IMR-90 (cell line): ENCODE results near the gene FLVCR2. TPM values are rescaled to one million over a fixed set of nuclear protein-coding genes. Genes with fewer than 3 reads are reported as not detected.

Source experiments
- ATAC-seq: fragments of 200-7000 bp; cut with Tn5 transposase; 2 replicates; pipeline ENCODE4 v1.9.1; 2020; ENCODE audit warnings: low read depth, mild to moderate bottlenecking, moderate library complexity
- BruUV-seq: library from RNA; stranded (reverse); fragments of 400-500 nt; replicated peaks from 2 replicates; lab custom pipeline; 2021; lab: Mats Ljungman, UMichigan
- CTCF ChIA-PET: fragments of 300-600 bp; formaldehyde crosslinking; extraction: SDS; loops from one replicate; lab custom pipeline; 2021; ENCODE audit warnings: antibody characterized with exemption; lab: Yijun Ruan, JAX
- POLR2A ChIA-PET: fragments of 300-600 bp; sonication (Branson Sonifier 250); formaldehyde crosslinking; loops from one replicate; lab custom pipeline; 2022; ENCODE audit warnings: antibody characterized with exemption; ENCODE audit not compliant: unreplicated experiment; lab: Charles Lee
- DNase-seq: peaks from one replicate; pipeline ENCODE4 v3.0.0; 2013
- H2AFZ ChIP-seq: replicated peaks from 2 replicates; pipeline ENCODE3; 2013; ENCODE audit warnings: low read length, mild to moderate bottlenecking; ENCODE audit not compliant: poor library complexity
- H2AK5ac ChIP-seq: 2 replicates; pipeline ENCODE4 v1.6.1; 2013; ENCODE audit warnings: low read depth, low read length, inconsistent platforms
- H2AK9ac ChIP-seq: replicated peaks from 2 replicates; pipeline ENCODE3; 2013; ENCODE audit warnings: mild to moderate bottlenecking, low read depth, low read length, moderate library complexity; ENCODE audit not compliant: poor library complexity
- H2BK120ac ChIP-seq: 2 replicates; pipeline ENCODE4 v1.6.1; 2013; ENCODE audit warnings: low read depth, low read length, inconsistent platforms
- H2BK15ac ChIP-seq: 3 replicates; pipeline ENCODE4 v1.6.1; 2013; ENCODE audit warnings: low read depth, low read length, inconsistent platforms
- H2BK20ac ChIP-seq: 2 replicates; pipeline ENCODE4 v1.6.1; 2013; ENCODE audit warnings: low read depth, mild to moderate bottlenecking, inconsistent platforms, low read length, moderate library complexity
- H2BK5ac ChIP-seq: 2 replicates; pipeline ENCODE4 v1.6.1; 2013; ENCODE audit warnings: mild to moderate bottlenecking, low read depth, low read length, inconsistent platforms; ENCODE audit not compliant: poor library complexity, severe bottlenecking
- H3K14ac ChIP-seq: replicated peaks from 2 replicates; pipeline ENCODE4 v1.6.1; 2013; ENCODE audit warnings: low read depth, low read length, inconsistent platforms
- H3K18ac ChIP-seq: 2 replicates; pipeline ENCODE4 v1.6.1; 2013; ENCODE audit warnings: low read depth, low read length, control low read depth
- H3K23ac ChIP-seq: 2 replicates; pipeline ENCODE4 v1.6.1; 2013; ENCODE audit warnings: low read depth, low read length, inconsistent platforms
- H3K27ac ChIP-seq: 2 replicates; pipeline ENCODE4 v1.5.1; 2013; ENCODE audit warnings: mild to moderate bottlenecking, control low read depth, low read length; ENCODE audit not compliant: insufficient read depth
- H3K27me3 ChIP-seq: 2 replicates; pipeline ENCODE4 v1.6.1; 2013; ENCODE audit warnings: low read length; ENCODE audit not compliant: control insufficient read depth, insufficient read depth
- H3K36me3 ChIP-seq: 2 replicates; pipeline ENCODE4 v1.6.1; 2013; ENCODE audit warnings: low read length, mixed read lengths; ENCODE audit not compliant: control insufficient read depth, insufficient read depth
- H3K4ac ChIP-seq: 2 replicates; pipeline ENCODE4 v1.6.1; 2013; ENCODE audit warnings: low read depth, low read length, inconsistent platforms
- H3K4me1 ChIP-seq: 2 replicates; pipeline ENCODE4 v1.6.1; 2013; ENCODE audit warnings: low read length, mixed read lengths; ENCODE audit not compliant: control insufficient read depth, insufficient read depth
- H3K4me2 ChIP-seq: 2 replicates; pipeline ENCODE4 v1.6.1; 2013; ENCODE audit warnings: low read depth, mild to moderate bottlenecking, control low read depth, low read length, moderate library complexity
- H3K4me3 ChIP-seq: 2 replicates; pipeline ENCODE4 v1.5.1; 2013; ENCODE audit warnings: low read depth, mild to moderate bottlenecking, control low read depth, low read length, moderate library complexity; ENCODE audit not compliant: insufficient read depth
- H3K56ac ChIP-seq: 2 replicates; pipeline ENCODE4 v1.6.1; 2013; ENCODE audit warnings: low read length, inconsistent platforms; ENCODE audit not compliant: insufficient read depth; ENCODE audit errors: extremely low read depth
- H3K79me1 ChIP-seq, 2 experiments: 2 replicates each; pipeline ENCODE4 v1.6.1; 2013; ENCODE audit warnings: low read length in 2 of 2, inconsistent platforms in 1 of 2, low read depth in 1 of 2
- H3K9ac ChIP-seq: 2 replicates; pipeline ENCODE4 v1.6.1; 2013; ENCODE audit warnings: low read depth, low read length, control low read depth
- H3K9me1 ChIP-seq: 2 replicates; pipeline ENCODE4 v1.6.1; 2013; ENCODE audit warnings: low read length, inconsistent platforms; ENCODE audit not compliant: insufficient read depth
- H3K9me3 ChIP-seq: 2 replicates; pipeline ENCODE4 v1.6.1; 2013; ENCODE audit warnings: low read length; ENCODE audit not compliant: control insufficient read depth, insufficient read depth
- H4K20me1 ChIP-seq: 2 replicates; pipeline ENCODE4 v1.6.1; 2013; ENCODE audit warnings: low read length, inconsistent platforms; ENCODE audit not compliant: insufficient read depth
- H4K5ac ChIP-seq: 2 replicates; pipeline ENCODE4 v1.6.1; 2013; ENCODE audit warnings: mild to moderate bottlenecking, low read depth, low read length, control low read depth
- H4K8ac ChIP-seq, 2 experiments: 2 replicates each; pipeline ENCODE4 v1.6.1; 2013; ENCODE audit warnings: low read depth in 2 of 2, low read length in 2 of 2, control low read depth in 1 of 2, inconsistent platforms in 1 of 2
- H4K91ac ChIP-seq: 2 replicates; pipeline ENCODE4 v1.6.1; 2013; ENCODE audit warnings: low read depth, low read length, inconsistent platforms; ENCODE audit not compliant: insufficient read depth
- BHLHE40 ChIP-seq: fragments of 150-350 bp; IDR thresholded peaks from 2 replicates; pipeline ENCODE4 v1.6.1; 2016; ENCODE audit warnings: mild to moderate bottlenecking, low read depth, low read length
- CTCF ChIP-seq: conservative IDR thresholded peaks from 2 replicates; pipeline ENCODE4 v1.5.1; 2012; ENCODE audit warnings: mild to moderate bottlenecking, low read depth, low read length, improper control_type of control experiment
- ELK1 ChIP-seq: fragments of 150-350 bp; IDR thresholded peaks from 2 replicates; pipeline ENCODE4 v1.6.1; 2016; ENCODE audit warnings: low read depth, mild to moderate bottlenecking, low read length, moderate library complexity, borderline replicate concordance
- MAZ ChIP-seq: IDR thresholded peaks from 2 replicates; pipeline ENCODE4 v1.6.1; 2012; ENCODE audit warnings: low read depth, mild to moderate bottlenecking, low read length, improper control_type of control experiment, moderate library complexity, borderline replicate concordance
- NFE2L2 ChIP-seq: fragments of 150-350 bp; IDR thresholded peaks from 2 replicates; pipeline ENCODE4 v1.6.1; 2016; ENCODE audit warnings: low read depth, mild to moderate bottlenecking, low read length
- WGBS, 2 experiments: methylation state at CpG; one replicate each; pipeline versions ENCODE4 v1.1.5 to v1.1.7; 2013; ENCODE audit warnings: missing lambda C conversion rate in 2 of 2; ENCODE audit not compliant: insufficient read length in 1 of 2; ENCODE audit errors: extremely low coverage in 2 of 2; 5-methylcytosine and 5-hydroxymethylcytosine counted together
- dilution Hi-C: fragments of 300-500 bp; cut with HindIII; formaldehyde crosslinking; loops from one replicate; pipeline ENCODE4 v1.14.3; 2018; ENCODE audit warnings: low sequenced_read_pairs; ENCODE audit not compliant: unreplicated experiment
- in situ Hi-C: fragments of 300-500 bp; cut with MboI; formaldehyde crosslinking; loops from 3 replicates; pipeline ENCODE4 v1.14.3; 2019; ENCODE audit warnings: low sequenced_read_pairs, inconsistent platforms, mixed read lengths
- intact Hi-C: fragments of 100-400 bp; cut with micrococcal nuclease; formaldehyde crosslinking; loops from 2 replicates; pipeline ENCODE4 v1.10.0; 2022
- polyA plus RNA-seq, 3 experiments: library from polyadenylated mRNA; depleted of rRNA; stranded (reverse); fragments of >200 nt; gene quantifications; 2 replicates each; pipeline ENCODE4 v1.2.3, GENCODE V29; 2012; ENCODE audit warnings: low replicate concordance in 1 of 3
- total RNA-seq: library from RNA; depleted of rRNA; stranded (reverse); fragments of >200 nt; gene quantifications from 2 replicates; pipeline ENCODE4 v1.2.3, GENCODE V29; 2012

FLVCR2 gene
- total and polyA plus RNA-seq, 2 of the 4 experiments (the other 2 are of a cell fraction) = 0.94 to 1.4 TPM

GRCh38 chr14:75619548-75619947 lies 41.1 kb downstream of the FLVCR2 start:
- Histone ChIP-seq H2BK20ac (no peak overlapping the region), H2AK5ac (no peak overlapping the region), H4K8ac (no peak overlapping the region), H4K91ac (no peak overlapping the region), H3K4me1 (no peaks in the 10 kb centered on the region), H3K27me3 (peaks cover 13% of the 10 kb centered on the region), H3K4me3 (no peak overlapping the region), H2BK15ac (no peak overlapping the region), H3K14ac (no peak overlapping the region), H3K56ac (no peak overlapping the region), H3K9me3 (no peaks in the 10 kb centered on the region), H3K36me3 (no peaks in the 10 kb centered on the region), H3K27ac (no peak overlapping the region), H2BK5ac (no peak overlapping the region), H3K18ac (no peak overlapping the region), H3K9ac (no peak overlapping the region), H4K20me1 (no peaks in the 10 kb centered on the region), H3K4me2 (no peak overlapping the region), H2AFZ (no peak overlapping the region), H3K79me1 (no peaks in the 10 kb centered on the region), H3K9me1 (no peaks in the 10 kb centered on the region), H2BK120ac (no peak overlapping the region), H3K4ac (no peak overlapping the region), H4K5ac (no peak overlapping the region), H3K23ac (no peak overlapping the region), H2AK9ac (no peak overlapping the region)
- ChIA-PET POLR2A (no interaction called here), CTCF (interaction anchor here (1.0 to 1.2 kb wide), 2 partner anchors 9 to 21 kb away, joined by 3 read pairs; no protein-coding TSS in a partner anchor)
- intact Hi-C loops (no loop called here), dilution Hi-C loops (no loop called here), in situ Hi-C loops (no loop called here)
- no peak for TF ChIP-seq CTCF
- TF ChIP-seq NFE2L2 = no peak
- TF ChIP-seq MAZ = no peak
- TF ChIP-seq BHLHE40 = no peak
- no peak for TF ChIP-seq ELK1
- ATAC-seq (no peak), DNase-seq (no peak)
- no TSS peak for BruUV-seq
- WGBS, 2 experiments = 63% methylated on average over 1 of the region's 1 CpG; no CpG with 5 or more reads in 1 of the 2 experiments
